ENCODE measurements around the gene CXCR5. TPM values are rescaled to one million over a fixed set of nuclear protein-coding genes. Genes with fewer than 3 reads are reported as not detected.

The CXCR5 gene
- total RNA-seq, 1 donor from 2014 or later, result not detected

DNA sequence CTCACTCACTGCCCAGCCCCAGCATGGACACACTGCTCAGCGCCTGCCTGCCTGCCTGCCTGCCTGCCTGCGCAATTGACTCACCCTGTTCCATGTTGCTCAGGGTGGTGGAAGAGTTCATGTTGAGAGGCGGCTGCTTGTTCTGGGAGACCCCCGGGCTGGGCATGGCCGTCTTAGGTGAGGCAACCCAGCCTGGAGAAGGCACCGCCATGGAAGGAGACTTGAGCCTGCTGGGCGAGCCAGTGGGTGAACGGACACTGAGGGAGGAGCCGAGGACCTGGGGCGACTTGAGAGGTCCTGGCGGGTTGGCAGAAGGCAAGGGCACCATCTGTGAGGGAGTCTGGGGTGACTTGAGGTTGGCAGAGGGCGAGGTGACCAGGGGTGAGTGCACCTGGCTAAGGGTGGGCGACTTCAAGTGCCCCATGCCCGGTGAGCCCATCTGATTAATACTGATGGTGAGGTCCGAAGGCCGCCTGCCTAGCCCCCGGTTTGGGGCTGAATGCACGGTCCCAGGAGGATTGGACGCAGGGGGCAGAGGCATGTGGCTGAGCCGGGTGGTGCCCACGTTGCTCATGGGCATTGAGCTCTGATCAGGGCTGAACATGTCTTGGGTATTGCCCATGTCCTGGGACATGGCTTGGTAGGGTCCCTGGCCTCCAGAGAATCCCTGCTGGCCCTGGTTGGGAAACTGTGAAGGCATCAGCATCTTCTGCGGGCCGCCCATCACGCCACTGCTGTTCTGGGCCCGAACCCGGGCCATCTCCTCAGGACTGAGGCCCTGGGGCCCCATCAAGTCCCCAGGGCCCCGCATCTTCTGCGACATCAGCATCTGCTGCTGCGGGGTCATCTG is 17.1 kb downstream of the CXCR5 start:
- TF ChIP-seq, protein P1, sequence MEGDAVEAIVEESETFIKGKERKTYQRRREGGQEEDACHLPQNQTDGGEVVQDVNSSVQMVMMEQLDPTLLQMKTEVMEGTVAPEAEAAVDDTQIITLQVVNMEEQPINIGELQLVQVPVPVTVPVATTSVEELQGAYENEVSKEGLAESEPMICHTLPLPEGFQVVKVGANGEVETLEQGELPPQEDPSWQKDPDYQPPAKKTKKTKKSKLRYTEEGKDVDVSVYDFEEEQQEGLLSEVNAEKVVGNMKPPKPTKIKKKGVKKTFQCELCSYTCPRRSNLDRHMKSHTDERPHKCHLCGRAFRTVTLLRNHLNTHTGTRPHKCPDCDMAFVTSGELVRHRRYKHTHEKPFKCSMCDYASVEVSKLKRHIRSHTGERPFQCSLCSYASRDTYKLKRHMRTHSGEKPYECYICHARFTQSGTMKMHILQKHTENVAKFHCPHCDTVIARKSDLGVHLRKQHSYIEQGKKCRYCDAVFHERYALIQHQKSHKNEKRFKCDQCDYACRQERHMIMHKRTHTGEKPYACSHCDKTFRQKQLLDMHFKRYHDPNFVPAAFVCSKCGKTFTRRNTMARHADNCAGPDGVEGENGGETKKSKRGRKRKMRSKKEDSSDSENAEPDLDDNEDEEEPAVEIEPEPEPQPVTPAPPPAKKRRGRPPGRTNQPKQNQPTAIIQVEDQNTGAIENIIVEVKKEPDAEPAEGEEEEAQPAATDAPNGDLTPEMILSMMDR (IDR thresholded peaks at IDR 0.05; ENCODE audit: insufficient read depth, low read length, severe bottlenecking), result no peak
- no peak for FAIRE-seq
- no peak for DNase-seq (ENCODE audit: low read depth)
- no peaks in the 10 kb centered on the region for H3K27me3 ChIP-seq (ENCODE audit: control insufficient read depth, insufficient read depth, low read length)
- H3K36me3 ChIP-seq (ENCODE audit: control insufficient read depth, insufficient read depth, low read length), result peaks cover 47% of the 10 kb centered on the region
- H3K4me3 ChIP-seq (ENCODE audit: low read depth, low read length), result no peak overlapping the region

DNA sequence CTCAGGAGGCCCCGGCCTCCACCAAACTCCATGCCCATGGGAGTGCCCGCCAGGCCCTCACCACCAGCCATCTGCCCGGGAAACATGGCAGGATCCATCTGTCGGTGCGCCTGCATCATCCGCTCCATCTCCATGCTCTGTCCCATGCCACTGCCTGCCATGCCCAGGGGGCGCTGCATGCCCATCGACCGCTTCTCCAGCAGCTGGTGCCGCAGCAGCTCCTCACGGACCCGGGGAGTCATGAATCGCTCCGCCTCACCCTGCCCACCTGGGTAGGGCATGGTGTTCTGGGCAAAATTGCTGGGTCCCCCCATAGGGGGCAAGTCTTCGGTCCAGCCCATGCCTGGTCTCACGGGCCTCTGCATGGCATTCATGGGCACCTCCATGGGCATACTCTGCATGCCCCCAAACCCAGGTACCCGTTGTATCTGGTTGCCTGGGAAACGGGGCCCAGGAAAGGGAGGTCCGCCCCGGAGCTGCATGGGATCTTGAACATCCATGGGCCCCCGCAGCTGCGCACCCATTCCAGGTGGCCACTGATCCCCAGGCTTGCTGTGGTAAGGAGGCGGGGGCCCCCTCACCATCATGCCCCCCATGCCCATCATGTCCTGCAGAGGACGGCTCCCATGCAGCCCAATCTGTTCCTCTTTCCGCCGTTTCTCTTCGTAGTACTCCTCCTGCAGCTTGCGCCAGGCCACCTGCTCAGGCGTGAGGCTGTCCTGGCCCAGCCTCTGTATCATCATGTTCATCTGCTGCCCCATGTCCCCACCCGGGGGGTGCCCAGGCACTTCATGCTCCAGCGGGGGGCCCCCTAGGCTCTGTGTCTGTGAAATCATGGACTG is 18.0 kb downstream of the CXCR5 start:
- Histone ChIP-seq H3K27me3 (ENCODE audit: control insufficient read depth, insufficient read depth, low read length) (no peaks in the 10 kb centered on the region), H3K36me3 (ENCODE audit: control insufficient read depth, insufficient read depth, low read length) (peaks cover 53% of the 10 kb centered on the region), H3K4me3 (ENCODE audit: low read depth, low read length) (no peak overlapping the region)
- DNase-seq (ENCODE audit: low read depth) (no peak), FAIRE-seq (no peak)
- TF ChIP-seq, protein P1 (IDR thresholded peaks at IDR 0.05; ENCODE audit: insufficient read depth, low read length, severe bottlenecking), result peak; percentile 7

DNA sequence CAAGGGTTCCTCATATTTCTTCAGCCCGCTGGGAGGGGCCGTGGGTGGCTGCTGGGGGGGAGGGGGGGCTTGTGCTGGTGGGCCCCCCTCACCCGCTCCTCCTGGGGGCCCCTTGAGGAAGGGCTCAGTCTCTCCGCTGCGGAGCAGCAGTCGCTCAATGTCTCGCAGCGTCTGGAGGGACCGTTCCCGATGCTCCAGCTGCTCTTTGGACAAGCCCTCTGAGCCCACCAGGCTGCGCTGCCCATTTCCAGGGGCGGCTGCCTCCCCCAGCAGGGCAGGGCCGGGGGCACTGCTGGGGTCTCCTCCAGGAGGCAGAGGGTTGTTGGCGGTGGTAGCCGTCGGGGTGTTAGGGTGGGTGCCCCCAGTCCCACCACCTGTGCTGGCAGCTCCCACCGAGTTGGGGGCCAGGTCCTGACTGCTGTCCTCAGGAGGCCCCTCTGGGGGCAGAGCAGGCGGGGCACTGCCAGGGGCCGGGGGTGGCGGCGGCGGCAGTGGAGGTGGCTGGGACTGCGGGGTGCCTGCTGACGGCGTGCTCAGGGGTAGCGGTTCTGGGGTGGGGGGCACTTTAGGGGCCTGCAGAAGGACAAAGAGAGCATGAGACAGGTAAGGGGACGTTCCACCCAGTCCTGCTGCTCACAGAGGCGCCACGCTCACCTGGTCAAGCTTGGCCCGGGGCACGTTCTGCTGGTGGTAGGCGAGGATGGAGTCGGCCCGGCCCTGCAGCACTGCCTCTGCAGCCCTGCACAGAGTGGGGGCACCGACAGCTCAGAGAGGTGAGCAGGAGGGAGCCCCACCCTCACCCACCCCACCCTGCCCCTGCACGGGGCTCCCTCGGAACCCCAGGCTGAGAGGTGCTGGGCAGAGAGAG is 18.9 kb downstream of the CXCR5 start:
- TF ChIP-seq, protein P1 (IDR thresholded peaks at IDR 0.05; ENCODE audit: insufficient read depth, low read length, severe bottlenecking), result no peak
- FAIRE-seq (no peak), DNase-seq (ENCODE audit: low read depth) (no peak)
- Histone ChIP-seq H3K4me3 (ENCODE audit: low read depth, low read length) (no peak overlapping the region), H3K27me3 (ENCODE audit: control insufficient read depth, insufficient read depth, low read length) (no peaks in the 10 kb centered on the region), H3K36me3 (ENCODE audit: control insufficient read depth, insufficient read depth, low read length) (peaks cover 59% of the 10 kb centered on the region)

DNA sequence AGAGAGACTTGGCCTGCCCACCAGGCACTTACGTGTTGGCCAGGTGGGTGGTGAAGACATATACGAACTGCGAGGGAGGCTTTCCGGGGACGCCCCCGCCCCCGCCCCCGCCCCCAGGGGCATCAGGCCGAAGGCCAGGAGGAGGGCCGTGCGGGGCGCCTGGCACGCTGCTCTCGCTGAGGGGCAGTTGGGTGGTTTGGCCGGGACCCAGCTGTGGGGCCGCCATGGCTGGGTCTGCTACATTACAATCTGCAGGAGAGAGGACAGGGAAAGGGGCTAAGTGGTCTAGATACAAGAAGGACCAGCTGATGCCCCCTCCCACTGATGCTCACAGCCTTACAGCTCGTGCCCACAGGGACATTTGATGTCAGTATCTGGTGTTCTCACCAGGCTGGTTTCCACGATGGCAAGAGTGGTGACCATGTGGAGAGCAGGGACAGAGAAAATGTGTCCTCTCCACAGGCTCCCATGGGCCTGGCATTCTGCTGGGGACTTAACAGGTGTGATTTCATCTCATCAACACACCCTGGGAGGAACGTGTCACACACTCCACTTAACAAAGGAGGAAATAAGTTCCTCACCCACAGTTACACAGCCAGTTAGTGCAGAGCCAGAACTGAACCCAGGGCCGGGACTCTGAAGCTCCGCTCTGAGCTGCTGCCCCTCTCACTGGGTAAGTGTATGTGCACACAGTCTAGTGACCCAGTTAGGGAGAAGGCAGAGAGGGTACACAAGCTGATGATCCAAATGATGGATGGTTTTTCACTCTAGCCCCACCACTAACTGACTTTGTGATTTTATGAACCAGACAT is 19.7 kb downstream of the CXCR5 start:
- DNase-seq (ENCODE audit: low read depth) (no peak), FAIRE-seq (no peak)
- Histone ChIP-seq H3K4me3 (ENCODE audit: low read depth, low read length) (no peak overlapping the region), H3K36me3 (ENCODE audit: control insufficient read depth, insufficient read depth, low read length) (peaks cover 64% of the 10 kb centered on the region), H3K27me3 (ENCODE audit: control insufficient read depth, insufficient read depth, low read length) (no peaks in the 10 kb centered on the region)
- TF ChIP-seq, protein P1 (IDR thresholded peaks at IDR 0.05; ENCODE audit: insufficient read depth, low read length, severe bottlenecking), result no peak

All from bronchial epithelial cell (primary cell).